Measurements from ENCODE around the gene SLC12A2.

SLC12A2 gene

GRCh38 chr5:128174951-128175350 lies 91.4 kb downstream of the SLC12A2 start:
- DNase-seq, result no peak

- DNase-seq, result no peak
These were observed 108.8 kb downstream of the SLC12A2 start for GRCh38 chr5:128192368-128192767.

DNA sequence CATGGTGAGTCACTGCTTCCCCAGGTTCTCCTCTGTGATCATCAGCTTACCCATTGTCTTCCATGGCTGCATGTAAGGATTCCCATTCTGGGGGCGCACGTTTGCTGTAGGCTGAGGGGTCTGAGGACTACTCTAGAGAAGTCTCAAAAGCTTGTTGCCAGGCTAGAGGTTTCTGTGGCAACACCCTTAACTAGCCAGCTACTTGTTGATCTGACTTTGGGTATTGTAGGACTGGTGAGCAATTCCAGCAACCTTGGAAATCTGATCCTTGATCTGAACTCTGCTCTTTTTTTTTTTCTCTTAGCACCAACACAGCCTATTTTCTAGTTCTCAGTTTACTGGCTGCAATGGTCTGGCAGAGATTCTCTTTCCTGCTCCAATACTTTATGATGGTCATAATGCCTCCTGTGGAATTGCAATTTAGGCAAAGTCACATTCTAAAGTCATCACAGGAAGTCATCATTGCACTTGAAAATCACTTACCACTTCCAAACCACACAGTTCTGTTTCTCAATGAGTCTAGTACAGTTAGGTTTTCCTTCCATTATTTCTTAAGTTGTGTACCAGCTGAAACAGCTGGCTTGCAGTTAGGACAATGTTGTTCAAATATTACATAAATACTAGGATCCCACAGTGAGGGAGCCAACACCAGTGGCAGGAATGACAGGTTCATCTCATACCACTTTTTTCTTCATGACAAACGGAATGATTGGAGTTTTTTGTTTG lies 110.3 kb downstream of the SLC12A2 start:
- no peak for DNase-seq

DNA sequence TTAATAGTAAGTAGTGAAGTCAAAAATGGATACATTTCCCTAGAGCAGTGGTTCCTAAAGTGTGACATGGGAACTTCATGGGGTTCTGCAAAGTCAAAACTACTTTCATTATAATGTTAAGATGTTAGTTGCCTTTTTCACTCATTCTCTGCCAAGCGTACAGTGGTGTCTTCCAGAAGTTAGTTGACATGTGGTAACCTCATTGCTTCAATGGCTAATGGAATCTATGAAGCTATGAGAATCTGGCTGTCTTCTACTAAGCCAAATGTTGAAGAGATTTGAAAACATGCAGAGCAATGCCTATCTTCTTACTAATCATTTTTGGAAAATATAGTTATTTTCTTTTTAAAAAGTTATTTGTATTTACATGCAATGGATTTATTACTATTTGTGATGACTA lies 111.8 kb downstream of the SLC12A2 start:
- DNase-seq, result no peak

- no peak for DNase-seq
These were observed 112.5 kb downstream of the SLC12A2 start for GRCh38 chr5:128196080-128196479.

DNA sequence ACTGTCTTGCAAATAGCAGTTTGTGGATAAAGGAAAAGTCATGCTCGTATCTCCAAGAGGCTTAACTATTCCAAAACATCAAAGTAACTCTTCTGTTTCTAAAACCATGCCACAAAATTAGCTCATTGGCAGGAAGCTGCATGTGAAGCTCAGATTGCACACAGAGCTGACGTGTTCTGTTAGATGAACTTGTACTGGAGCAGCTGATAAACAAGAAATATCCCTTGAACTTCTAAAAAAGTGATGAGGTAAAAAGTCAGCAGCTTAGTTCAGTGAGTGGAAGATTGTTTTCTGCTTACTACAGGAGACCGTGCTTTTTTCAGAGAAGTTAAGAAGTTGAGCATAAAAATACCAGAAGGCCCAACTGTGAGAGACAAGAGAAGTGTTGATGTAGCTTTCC lies 113.2 kb downstream of the SLC12A2 start:
- DNase-seq, result no peak

DNA sequence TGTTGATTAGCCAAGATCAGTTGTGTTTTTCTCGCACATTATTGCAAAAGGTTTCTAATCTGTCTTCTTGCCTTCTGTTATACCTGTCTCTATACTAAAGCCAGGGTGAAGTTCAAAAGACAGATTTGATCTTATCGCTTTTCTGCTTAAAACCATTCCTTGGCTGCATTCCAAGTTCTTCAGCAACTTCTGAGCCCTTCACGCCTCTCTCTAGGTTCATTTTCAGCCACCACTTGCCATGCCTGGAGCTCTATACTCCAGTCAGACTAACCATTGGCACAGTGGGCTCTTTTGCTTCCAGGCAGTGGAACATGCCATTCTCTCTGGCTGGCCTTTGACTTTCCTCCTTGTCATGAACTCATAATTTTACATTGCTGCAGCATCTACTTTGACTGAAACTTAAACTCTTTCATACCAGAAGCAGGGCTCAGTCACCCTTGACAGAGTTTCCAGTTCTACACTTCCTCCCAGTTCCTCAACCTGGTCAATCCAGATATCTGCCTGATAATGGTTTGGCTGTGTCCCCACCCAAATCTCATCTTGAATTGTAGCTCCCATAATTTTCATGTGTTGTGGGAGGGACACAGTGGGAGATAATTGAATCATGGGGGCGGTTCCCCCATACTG lies 114.4 kb downstream of the SLC12A2 start:
- no peak for DNase-seq

- no peak for DNase-seq
These were observed 115.5 kb downstream of the SLC12A2 start for GRCh38 chr5:128199104-128199503.

DNA sequence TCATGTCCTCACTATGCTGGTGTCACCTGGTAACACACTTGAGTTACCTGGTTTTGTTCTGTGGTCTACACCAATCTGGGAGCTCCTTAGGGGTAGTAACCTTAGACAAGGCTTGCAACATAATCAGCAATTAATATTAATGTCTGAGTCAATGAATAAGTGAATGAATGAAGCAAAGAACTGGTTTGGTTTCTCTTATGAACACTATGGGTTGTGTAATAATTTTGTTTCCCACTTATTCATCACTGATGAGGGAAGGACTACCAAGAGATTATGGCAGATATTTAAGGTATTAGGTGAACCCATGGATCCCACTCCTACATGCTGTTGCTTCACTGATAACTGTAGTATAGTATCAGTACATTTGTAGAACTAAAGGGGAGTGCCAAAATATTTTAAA lies 116.0 kb downstream of the SLC12A2 start:
- DNase-seq, result no peak

DNA sequence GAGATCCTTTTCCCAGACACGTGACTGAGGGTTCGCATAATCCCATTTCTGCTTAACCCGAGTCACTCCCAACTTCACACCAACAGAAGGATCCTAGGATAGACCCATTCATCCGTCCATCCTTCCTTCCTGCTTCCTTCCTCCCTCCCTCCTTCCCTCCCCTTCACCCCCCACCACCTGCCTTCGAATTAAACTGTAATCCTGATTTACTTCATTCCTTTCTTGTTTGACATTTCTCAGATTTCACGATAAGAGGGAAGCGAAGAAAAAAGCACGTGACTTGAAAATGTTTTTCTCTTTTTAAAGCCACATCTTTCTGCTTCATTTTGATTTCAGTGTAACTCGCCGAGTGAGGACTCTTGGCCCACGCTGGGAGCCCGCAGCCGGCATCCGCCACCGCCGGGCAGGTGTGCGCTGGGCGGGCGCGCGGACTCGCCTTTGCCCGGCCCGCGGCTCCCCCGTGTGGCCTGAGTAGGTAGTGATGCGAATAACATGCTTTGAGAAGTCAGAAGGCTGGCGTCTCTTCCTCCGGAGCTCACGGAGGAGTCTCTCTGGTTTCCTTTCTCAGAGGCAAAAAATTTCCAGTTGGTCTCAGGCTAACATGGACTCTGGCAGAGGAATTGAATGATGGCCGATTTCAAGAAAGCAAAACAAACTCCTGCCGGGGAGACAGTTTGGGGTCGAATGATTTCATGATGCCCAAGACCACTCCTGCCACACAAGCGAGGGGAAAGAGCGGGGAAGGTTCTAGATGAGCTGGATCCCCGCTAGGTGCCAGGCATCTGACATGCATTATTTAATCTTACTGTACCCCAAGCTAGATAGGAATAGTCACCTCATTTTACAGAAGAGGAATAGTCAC lies 117.7 kb downstream of the SLC12A2 start:
- peak; percentile 70 to 86 for DNase-seq

- DNase-seq, result no peak
These were observed 118.8 kb downstream of the SLC12A2 start for GRCh38 chr5:128202320-128202719.

DNA sequence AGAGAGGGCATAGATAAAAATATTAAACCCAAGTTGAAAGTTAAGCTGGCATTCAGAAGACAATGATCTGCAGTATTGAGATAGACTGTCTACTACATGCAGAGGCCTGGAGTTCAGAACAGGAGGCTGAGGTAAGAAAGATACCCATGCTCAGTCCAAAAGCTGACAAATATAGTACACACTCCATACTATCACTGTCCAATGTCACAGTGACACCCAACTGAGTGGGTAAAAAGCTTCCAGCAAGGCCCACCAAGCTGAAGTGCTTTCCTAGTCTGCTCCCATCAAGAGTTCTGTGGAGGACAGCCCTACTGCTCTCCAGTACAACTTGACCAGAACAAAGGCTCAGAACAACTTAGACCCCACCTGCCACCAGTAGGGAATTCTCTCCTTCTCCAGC lies 124.9 kb downstream of the SLC12A2 start:
- DNase-seq, result no peak

DNA sequence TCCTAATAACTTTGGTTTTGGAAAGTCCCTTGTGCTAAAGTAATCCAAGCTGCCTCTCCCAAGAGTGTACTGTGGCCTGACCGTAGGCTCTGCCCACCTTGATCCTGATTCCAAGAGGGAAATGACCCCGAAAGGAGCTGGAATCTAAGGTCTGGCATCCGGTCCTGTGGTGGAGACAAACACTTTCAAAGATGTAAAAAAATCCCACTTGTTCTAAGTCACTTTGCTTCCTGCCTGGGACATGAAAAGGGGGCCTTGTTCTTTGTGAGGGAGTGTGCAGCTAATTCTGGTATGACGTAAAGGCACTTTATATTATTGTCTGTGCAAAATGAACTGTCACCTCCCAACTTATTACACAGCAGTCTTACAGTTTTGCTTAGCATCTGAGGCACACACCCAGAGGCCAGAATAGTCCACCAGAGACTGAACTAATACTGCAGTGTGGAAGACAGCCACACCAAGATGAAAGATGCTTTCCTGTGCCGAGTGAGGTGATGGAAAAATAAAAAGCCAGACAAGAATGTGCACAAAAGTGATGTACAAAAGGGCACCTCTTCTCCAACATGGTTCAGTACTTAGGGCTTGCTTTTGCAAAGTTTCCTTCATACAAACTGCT lies 128.7 kb downstream of the SLC12A2 start:
- no peak for DNase-seq

DNA sequence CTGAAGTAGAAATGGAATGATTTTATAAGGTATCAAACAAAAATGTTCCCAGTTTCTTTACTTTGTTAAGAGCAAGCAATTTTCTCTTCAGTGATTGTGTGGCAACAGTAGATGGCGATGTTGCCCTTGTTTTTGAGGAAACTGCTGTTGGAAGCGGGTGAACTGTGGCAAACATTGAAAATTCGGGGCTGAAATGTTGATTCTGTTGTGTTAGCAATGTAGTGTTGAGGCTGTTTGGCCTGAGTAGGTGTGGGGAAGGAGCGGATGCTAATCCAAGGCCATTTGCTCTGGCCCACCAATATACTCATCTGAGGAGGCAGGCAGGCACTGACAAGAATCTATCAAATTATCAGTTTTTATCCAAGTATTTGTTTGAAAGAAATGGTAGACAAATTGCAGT lies 129.8 kb downstream of the SLC12A2 start:
- peak in 1 of 2 donors; percentile 18 for DNase-seq

DNA sequence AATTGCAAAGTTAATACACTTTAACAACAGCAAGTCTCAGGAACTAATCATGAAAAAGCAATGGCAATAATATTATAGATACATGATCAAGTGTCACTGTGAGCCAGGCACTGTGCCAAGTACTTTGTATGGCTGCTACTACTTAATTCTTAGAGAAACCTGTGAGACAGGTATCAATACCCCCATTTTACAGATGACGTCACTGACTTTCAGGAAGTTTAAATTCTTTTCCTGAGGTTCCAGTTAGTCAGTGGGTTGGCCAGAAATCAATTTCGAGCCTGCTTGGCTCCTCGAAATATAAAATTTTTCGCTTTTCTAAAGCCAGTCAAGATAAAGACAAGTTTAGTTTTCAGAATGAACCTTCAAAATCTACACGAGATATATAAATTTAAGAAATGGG lies 130.3 kb downstream of the SLC12A2 start:
- DNase-seq, result no peak

GRCh38 chr5:128216285-128216684 lies 132.7 kb downstream of the SLC12A2 start:
- no peak for DNase-seq

DNA sequence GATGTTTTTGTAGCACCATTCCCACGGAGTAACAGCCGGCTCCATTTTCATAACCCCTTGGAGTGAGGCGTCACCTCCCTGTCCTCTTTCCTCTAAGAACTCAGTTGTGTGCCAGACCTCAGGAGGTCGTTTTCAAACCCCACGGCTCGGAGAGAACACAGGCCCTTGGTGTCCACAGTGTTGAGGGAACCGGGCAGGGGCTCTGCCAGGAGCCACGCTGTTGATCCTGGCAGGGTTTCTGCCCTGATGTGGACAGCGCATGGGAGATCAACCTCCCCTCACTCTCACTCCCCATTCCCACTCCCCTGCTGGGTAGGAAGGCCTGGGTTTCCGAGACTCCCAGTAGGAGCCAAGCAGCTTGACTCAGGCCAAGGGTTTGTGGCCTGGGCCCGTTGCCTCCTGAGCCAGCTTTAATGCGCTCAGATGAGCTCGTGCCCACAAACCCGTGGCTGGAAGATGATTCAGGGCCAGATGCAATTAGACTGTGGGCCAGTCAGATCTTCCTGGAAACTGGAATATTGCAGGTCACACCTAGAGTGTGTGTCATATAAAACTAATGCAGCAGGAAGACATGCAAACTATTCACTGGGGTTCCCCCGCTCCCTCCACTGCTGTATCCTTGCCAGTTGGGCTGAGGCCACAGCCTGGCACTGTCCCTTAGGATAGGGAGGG lies 133.4 kb downstream of the SLC12A2 start:
- no peak for DNase-seq

DNA sequence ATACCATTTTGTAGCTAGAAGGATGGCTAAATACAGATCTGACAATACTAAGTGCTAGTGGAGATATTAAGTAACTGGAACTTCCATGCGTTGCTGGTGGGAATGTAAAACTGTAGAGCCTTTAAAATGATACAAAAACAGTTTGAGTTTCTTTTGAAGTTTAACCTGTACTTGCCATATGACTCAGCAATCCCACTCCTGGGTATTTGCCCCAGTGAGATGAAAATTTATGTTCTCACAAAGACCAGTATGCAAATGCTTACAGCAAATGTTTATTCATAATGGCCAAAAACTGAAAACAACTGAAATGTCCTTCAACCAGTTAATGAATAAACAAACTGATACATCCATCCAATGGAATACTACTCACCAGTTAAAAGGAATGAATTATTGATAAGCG lies 137.3 kb downstream of the SLC12A2 start:
- no peak for DNase-seq

GRCh38 chr5:128224336-128224735 lies 140.8 kb downstream of the SLC12A2 start:
- no peak for DNase-seq

- no peak for DNase-seq
These were observed 141.9 kb downstream of the SLC12A2 start for GRCh38 chr5:128225245-128226030.

DNA sequence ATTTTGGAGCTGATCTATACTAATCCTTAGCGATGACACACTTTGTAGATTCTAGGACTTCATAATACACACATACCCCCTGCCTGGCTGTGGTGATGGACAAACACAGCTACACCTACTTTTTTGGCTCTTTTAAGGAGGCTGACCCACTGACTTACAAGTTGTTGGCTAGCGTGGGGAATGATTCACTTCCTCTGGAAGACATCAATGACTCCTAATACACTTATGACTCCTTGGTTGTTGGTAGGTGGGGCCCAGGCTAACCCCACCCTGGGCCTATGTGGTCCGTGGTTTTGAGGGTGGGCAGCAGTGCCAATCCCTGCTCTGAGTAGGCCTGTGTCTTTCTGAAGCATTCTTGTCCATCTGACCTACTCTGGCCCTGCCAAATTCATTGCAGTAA lies 144.4 kb downstream of the SLC12A2 start:
- DNase-seq, result no peak

DNA sequence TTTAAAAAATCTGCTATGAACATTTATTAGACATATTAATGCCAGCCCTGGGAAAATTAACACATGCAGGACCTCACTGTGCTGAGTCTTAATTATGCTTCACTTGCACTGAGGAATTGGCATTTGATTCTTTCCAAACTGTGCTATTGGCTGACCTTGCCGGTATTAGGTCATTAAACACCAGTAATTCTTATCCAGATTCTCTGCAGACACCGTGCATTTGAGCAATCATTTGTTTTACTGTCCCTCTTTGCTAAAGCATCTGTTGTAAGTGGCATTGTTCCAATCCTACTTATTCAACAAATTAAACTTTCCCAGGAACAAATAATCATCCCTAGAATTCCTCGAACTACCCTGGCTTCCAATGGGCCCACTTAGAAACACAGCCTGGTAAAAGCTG lies 145.0 kb downstream of the SLC12A2 start:
- DNase-seq, result no peak

Data from activated CD4-positive, alpha-beta T cell treated with anti-CD3 and anti-CD28 coated beads for 4 hours (primary cell).